Loucy (cell line): ENCODE measurements around the gene CDKN1A.

Source experiments
- H2AFZ ChIP-seq: fragments of 200-600 bp; sonication (generic); 2 replicates; pipeline ENCODE4 v1.6.0; 2016; ENCODE audit warnings: antibody characterized with exemption, mild to moderate bottlenecking, low read length, moderate library complexity
- H3F3A ChIP-seq: fragments of 200-600 bp; 2 replicates; pipeline ENCODE4 v1.6.0; 2016; ENCODE audit warnings: antibody characterized with exemption, low read depth, mild to moderate bottlenecking
- H3K27me3 ChIP-seq: fragments of 200-600 bp; sonication (generic); 2 replicates; pipeline ENCODE4 v1.6.1; 2014; ENCODE audit warnings: low read length, mild to moderate bottlenecking; ENCODE audit not compliant: insufficient read depth, poor library complexity, severe bottlenecking
- H3K36me3 ChIP-seq: fragments of 200-600 bp; sonication (generic); 2 replicates; pipeline ENCODE4 v1.6.1; 2016; ENCODE audit warnings: low read length; ENCODE audit not compliant: insufficient read depth
- H3K4me1 ChIP-seq: fragments of 200-600 bp; sonication (generic); 2 replicates; pipeline ENCODE4 v1.5.1; 2014; ENCODE audit warnings: low read length, mild to moderate bottlenecking; ENCODE audit not compliant: insufficient read depth, poor library complexity, severe bottlenecking
- H3K4me2 ChIP-seq: fragments of 200-600 bp; sonication (generic); 2 replicates; pipeline ENCODE4 v1.6.0; 2014; ENCODE audit warnings: antibody characterized with exemption, low read length, low read depth, mild to moderate bottlenecking; ENCODE audit not compliant: poor library complexity, severe bottlenecking
- H3K4me3 ChIP-seq: fragments of 200-600 bp; sonication (generic); 2 replicates; pipeline ENCODE4 v1.5.1; 2014; ENCODE audit warnings: low read length, mild to moderate bottlenecking, mixed read lengths; ENCODE audit not compliant: poor library complexity, severe bottlenecking
- H3K79me2 ChIP-seq: fragments of 200-600 bp; sonication (generic); 2 replicates; pipeline ENCODE4 v1.6.1; 2014; ENCODE audit warnings: low read length; ENCODE audit not compliant: insufficient read depth
- H3K9ac ChIP-seq: fragments of 200-600 bp; sonication (generic); 2 replicates; pipeline ENCODE4 v1.6.0; 2014; ENCODE audit warnings: mild to moderate bottlenecking, low read depth, low read length, moderate library complexity; ENCODE audit not compliant: poor library complexity, severe bottlenecking
- H3K9me2 ChIP-seq: fragments of 200-600 bp; sonication (generic); replicated peaks from 2 replicates; pipeline ENCODE4 v1.6.1; 2016; ENCODE audit warnings: low read depth, low read length, mixed read lengths
- H3K9me3 ChIP-seq: fragments of 200-600 bp; sonication (generic); 2 replicates; pipeline ENCODE4 v1.6.1; 2014; ENCODE audit warnings: mild to moderate bottlenecking, antibody characterized with exemption, low read length, low read depth; ENCODE audit not compliant: insufficient read depth
- H4K20me1 ChIP-seq: fragments of 200-600 bp; sonication (generic); 2 replicates; pipeline ENCODE4 v1.6.0; 2014; ENCODE audit warnings: antibody characterized with exemption, low read length, mild to moderate bottlenecking; ENCODE audit not compliant: insufficient read depth, poor library complexity, severe bottlenecking
- EZH2phosphoT487 ChIP-seq: fragments of 200-600 bp; IDR thresholded peaks from 2 replicates; pipeline ENCODE4 v1.6.1; 2018; ENCODE audit warnings: antibody characterized with exemption, mild to moderate bottlenecking, moderate library complexity, borderline replicate concordance
- TF ChIP-seq, protein P1 (sequence below): fragments of 200-600 bp; sonication (generic); conservative IDR thresholded peaks from 2 replicates; pipeline ENCODE4 v1.5.1; 2014; ENCODE audit warnings: mild to moderate bottlenecking, antibody characterized with exemption, low read length

The CDKN1A gene

DNA sequence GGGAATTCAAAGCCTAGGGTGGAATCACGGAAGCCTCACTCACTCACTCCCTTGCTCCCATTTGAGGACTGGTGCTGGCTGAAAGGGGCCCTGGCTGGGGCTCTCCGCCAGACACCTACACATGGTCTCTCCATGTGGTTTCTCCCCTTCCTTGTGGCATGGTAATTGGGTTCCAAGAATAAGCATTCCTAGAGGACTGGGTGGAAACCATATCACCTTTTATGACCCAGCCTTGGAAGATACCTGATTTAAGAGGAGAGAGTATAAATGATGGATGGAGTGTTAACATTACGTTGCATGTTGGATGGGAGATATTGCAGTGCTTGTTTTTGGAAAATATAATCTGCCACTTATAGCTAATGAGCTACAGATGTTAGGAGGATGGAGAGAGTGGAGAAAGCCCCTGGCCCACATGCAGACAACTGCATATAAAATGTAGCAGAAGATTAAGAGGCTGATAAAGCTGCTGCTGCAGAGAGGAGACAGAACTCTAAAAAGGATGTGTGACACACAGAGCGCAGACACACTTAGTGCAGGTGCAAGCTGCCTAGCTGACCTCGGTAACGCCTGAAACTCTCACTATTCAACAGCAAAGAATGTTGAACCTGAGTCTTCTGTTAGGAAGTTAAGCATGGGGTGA, 23.3 kb upstream of the CDKN1A start:
- Histone ChIP-seq H3F3A (no peaks in the 10 kb centered on the region), H3K4me1 (no peaks in the 10 kb centered on the region), H2AFZ (no peak overlapping the region), H4K20me1 (no peaks in the 10 kb centered on the region), H3K27me3 (no peaks in the 10 kb centered on the region), H3K79me2 (no peaks in the 10 kb centered on the region), H3K4me2 (no peak overlapping the region), H3K9me3 (no peaks in the 10 kb centered on the region), H3K36me3 (no peaks in the 10 kb centered on the region), H3K9me2 (no peaks in the 10 kb centered on the region), H3K9ac (no peak overlapping the region), H3K4me3 (no peak overlapping the region)
- TF ChIP-seq, protein P1, sequence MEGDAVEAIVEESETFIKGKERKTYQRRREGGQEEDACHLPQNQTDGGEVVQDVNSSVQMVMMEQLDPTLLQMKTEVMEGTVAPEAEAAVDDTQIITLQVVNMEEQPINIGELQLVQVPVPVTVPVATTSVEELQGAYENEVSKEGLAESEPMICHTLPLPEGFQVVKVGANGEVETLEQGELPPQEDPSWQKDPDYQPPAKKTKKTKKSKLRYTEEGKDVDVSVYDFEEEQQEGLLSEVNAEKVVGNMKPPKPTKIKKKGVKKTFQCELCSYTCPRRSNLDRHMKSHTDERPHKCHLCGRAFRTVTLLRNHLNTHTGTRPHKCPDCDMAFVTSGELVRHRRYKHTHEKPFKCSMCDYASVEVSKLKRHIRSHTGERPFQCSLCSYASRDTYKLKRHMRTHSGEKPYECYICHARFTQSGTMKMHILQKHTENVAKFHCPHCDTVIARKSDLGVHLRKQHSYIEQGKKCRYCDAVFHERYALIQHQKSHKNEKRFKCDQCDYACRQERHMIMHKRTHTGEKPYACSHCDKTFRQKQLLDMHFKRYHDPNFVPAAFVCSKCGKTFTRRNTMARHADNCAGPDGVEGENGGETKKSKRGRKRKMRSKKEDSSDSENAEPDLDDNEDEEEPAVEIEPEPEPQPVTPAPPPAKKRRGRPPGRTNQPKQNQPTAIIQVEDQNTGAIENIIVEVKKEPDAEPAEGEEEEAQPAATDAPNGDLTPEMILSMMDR: no peak
- no peak for TF ChIP-seq EZH2phosphoT487

DNA sequence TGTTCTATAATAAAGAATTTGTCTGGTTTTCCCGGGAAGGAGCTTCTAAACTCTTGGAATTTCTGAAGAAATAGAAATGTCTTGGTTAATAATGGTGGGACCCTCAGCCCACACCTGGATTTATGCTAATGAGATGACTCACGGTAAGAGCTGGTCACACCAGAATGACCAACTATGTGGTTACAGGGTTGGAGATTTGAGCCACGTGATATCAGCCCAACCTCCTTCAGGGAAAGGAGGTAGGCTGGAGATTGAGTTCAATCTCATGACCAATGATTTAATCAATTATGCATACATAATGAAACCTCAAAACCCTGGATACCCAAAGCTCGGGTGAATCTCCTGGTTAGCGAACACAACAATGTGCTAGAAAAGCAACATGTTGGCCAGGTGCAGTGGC, 22.1 kb upstream of the CDKN1A start:
- no peak overlapping the region for H2AFZ ChIP-seq
- no peaks in the 10 kb centered on the region for H3K4me1 ChIP-seq
- no peaks in the 10 kb centered on the region for H3K27me3 ChIP-seq
- no peak for TF ChIP-seq EZH2phosphoT487
- TF ChIP-seq, protein P1: no peak
- H3K36me3 ChIP-seq: no peaks in the 10 kb centered on the region
- no peaks in the 10 kb centered on the region for H3K79me2 ChIP-seq
- H3K9me3 ChIP-seq: no peaks in the 10 kb centered on the region
- H3K9ac ChIP-seq: no peak overlapping the region
- no peak overlapping the region for H3K4me3 ChIP-seq
- no peaks in the 10 kb centered on the region for H3F3A ChIP-seq
- H3K4me2 ChIP-seq: no peak overlapping the region
- no peaks in the 10 kb centered on the region for H3K9me2 ChIP-seq
- H4K20me1 ChIP-seq: no peaks in the 10 kb centered on the region

DNA sequence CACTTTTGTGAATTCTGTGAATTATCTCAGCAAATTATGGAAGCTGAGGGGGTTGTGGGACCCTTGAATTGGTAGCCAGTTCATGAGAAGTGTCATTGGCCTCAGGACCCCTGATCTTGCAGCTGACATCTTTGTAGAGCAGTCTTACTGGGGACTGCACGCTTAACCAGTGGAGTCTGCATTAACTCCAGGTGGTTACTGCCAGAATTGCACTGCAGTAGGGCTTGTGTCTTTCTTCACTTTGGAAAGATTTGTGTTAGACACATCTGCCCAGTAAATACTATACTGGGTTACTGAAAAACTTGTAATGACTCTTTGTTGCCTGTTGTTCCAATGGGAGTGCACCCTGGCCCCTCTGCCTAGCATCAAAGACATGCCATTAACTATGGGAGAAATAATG, 21.2 kb upstream of the CDKN1A start:
- Histone ChIP-seq H3K4me1 (no peaks in the 10 kb centered on the region), H3K9me2 (no peaks in the 10 kb centered on the region), H3K27me3 (no peaks in the 10 kb centered on the region), H3K79me2 (no peaks in the 10 kb centered on the region), H3K4me3 (no peak overlapping the region), H2AFZ (no peak overlapping the region), H4K20me1 (no peaks in the 10 kb centered on the region), H3K4me2 (no peak overlapping the region), H3K9ac (no peak overlapping the region), H3K9me3 (no peaks in the 10 kb centered on the region), H3F3A (no peaks in the 10 kb centered on the region), H3K36me3 (no peaks in the 10 kb centered on the region)
- TF ChIP-seq, protein P1: no peak
- TF ChIP-seq EZH2phosphoT487: no peak
